Stimulated activated naive CD4-positive, alpha-beta T cell (primary cell): ENCODE data around the gene PPM1H.
"Not testable (repeated sequence)": the region's sequence is repeated elsewhere in the genome, so short reads cannot be mapped to it uniquely, and the experiment has no call there.

Source experiments
- DNase-seq, 6 experiments: peaks; one replicate each; lab custom pipeline; 2025; lab: John Stamatoyannopoulos, UW

PPM1H gene

GRCh38 chr12:62736596-62736995, 198.4 kb downstream of the PPM1H start:
- DNase-seq = no peak

GRCh38 chr12:62732861-62733427, 202.0 kb downstream of the PPM1H start:
- no peak for DNase-seq

- DNase-seq = no peak
Observed at GRCh38 chr12:62731055-62731820, 203.7 kb downstream of the PPM1H start.

- DNase-seq = no peak
Observed at GRCh38 chr12:62730649-62731048, 204.3 kb downstream of the PPM1H start.

GRCh38 chr12:62729579-62730544, 205.1 kb downstream of the PPM1H start:
- not testable (repeated sequence) for DNase-seq

GRCh38 chr12:62728741-62729140, 206.2 kb downstream of the PPM1H start:
- DNase-seq = no peak

GRCh38 chr12:62726471-62726980, 208.4 kb downstream of the PPM1H start:
- DNase-seq = no peak

- DNase-seq = no peak
Observed at GRCh38 chr12:62725781-62726180, 209.2 kb downstream of the PPM1H start.

- no peak for DNase-seq
Observed at GRCh38 chr12:62724947-62725451, 210.0 kb downstream of the PPM1H start.

GRCh38 chr12:62724285-62724684, 210.7 kb downstream of the PPM1H start:
- no peak for DNase-seq

GRCh38 chr12:62722971-62723680, 211.8 kb downstream of the PPM1H start:
- no peak for DNase-seq

- DNase-seq = no peak
Observed at GRCh38 chr12:62720661-62721330, 214.2 kb downstream of the PPM1H start.

GRCh38 chr12:62720025-62720424, 214.9 kb downstream of the PPM1H start:
- no peak for DNase-seq

GRCh38 chr12:62718762-62719426, 216.1 kb downstream of the PPM1H start:
- no peak for DNase-seq

- DNase-seq = no peak
Observed at GRCh38 chr12:62717643-62718042, 217.3 kb downstream of the PPM1H start.

- no peak for DNase-seq
Observed at GRCh38 chr12:62716866-62717525, 218.0 kb downstream of the PPM1H start.

GRCh38 chr12:62716037-62716436, 218.9 kb downstream of the PPM1H start:
- no peak for DNase-seq

- DNase-seq = no peak
Observed at GRCh38 chr12:62714774-62715721, 219.9 kb downstream of the PPM1H start.
